Testis (tissue), 3 donors: Measurements from ENCODE around the gene SEMA4D. TPM values are rescaled to one million over a fixed set of nuclear protein-coding genes. Genes with fewer than 3 reads are reported as not detected.

ENCODE experiments used
- DNase-seq: peaks from one replicate; pipeline ENCODE4 v3.0.0-alpha.2; 2019
- H3K27ac ChIP-seq, 2 donors: fragments of 200-600 bp; sonication (generic); one replicate each; pipeline ENCODE4 v1.5.1; 2019
- H3K27me3 ChIP-seq: fragments of 200-600 bp; sonication (generic); one replicate; pipeline ENCODE4 v1.5.1; 2019
- H3K36me3 ChIP-seq: fragments of 200-600 bp; sonication (generic); one replicate; pipeline ENCODE4 v1.5.1; 2017; ENCODE audit warnings: low read depth; ENCODE audit errors: missing control alignments
- H3K4me1 ChIP-seq: fragments of 200-600 bp; sonication (generic); one replicate; pipeline ENCODE4 v1.5.1; 2019
- H3K4me3 ChIP-seq, 2 donors: fragments of 200-600 bp; sonication (generic); one replicate each; pipeline ENCODE4 v1.5.1; 2017 to 2019
- H3K9me3 ChIP-seq: fragments of 200-600 bp; sonication (generic); one replicate; pipeline ENCODE4 v1.5.1; 2017
- CTCF ChIP-seq, 3 experiments: fragments of 450-650 bp in 2 of 3; fragments of 200-600 bp in 1 of 3; sonication (generic) in 1 of 3; IDR thresholded peaks; one replicate each; pipeline ENCODE4 v1.5.1; 2016 to 2019; ENCODE audit warnings: antibody characterized with exemption in 3 of 3, mild to moderate bottlenecking in 2 of 3, moderate library complexity in 1 of 3
- POLR2A ChIP-seq: fragments of 450-650 bp; IDR thresholded peaks from one replicate; pipeline ENCODE4 v1.6.1; 2017; ENCODE audit warnings: antibody characterized with exemption, mild to moderate bottlenecking, moderate library complexity
- WGBS, 2 donors: methylation state at CpG; one replicate each; pipeline ENCODE4 v1.1.5; 2018; 5-methylcytosine and 5-hydroxymethylcytosine counted together
- intact Hi-C: fragments of 100-400 bp; cut with DNase I; formaldehyde crosslinking; loops from one replicate; pipeline ENCODE4 v1.15.1; 2023; ENCODE audit warnings: low total_unique reads
- polyA plus RNA-seq: library from polyadenylated mRNA; stranded (reverse); fragments of 350-450 nt; fragmentation: Illumina TruSeq; extraction: RNeasy Lipid Tissue Mini Kit (QIAGEN cat#74804); gene quantifications from one replicate; pipeline ENCODE4 v1.2.3, GENCODE V29; 2014; ENCODE audit warnings: low read depth, low replicate concordance; ENCODE audit not compliant: insufficient read depth
- total RNA-seq, 2 donors: library from RNA; depleted of rRNA; stranded (reverse); fragments of >200 nt; gene quantifications; one replicate each; pipeline ENCODE4 v1.2.3, GENCODE V29; 2016

SEMA4D gene
- total and polyA plus RNA-seq, 3 donors from 2014 or later: 26.2 to 53.1 (median 38.7) TPM

- WGBS, 2 donors: 77 to 79% methylated on average over 5 of the region's 5 CpGs
Observed at GRCh38 chr9:89390578-89391116, 107.3 kb downstream of the SEMA4D start.

GRCh38 chr9:89390068-89390555, 107.8 kb downstream of the SEMA4D start:
- no peak for DNase-seq
- intact Hi-C loops: no loop called here
- Histone ChIP-seq H3K36me3 (no peaks in the 10 kb centered on the region), H3K27ac (no peak overlapping the region), H3K27me3 (no peaks in the 10 kb centered on the region), H3K9me3 (no peaks in the 10 kb centered on the region), H3K4me1 (peaks cover 17% of the 10 kb centered on the region), H3K4me3 (no peak overlapping the region)
- no peak for TF ChIP-seq POLR2A
- TF ChIP-seq CTCF (IDR thresholded peaks at IDR 0.05): no peak
- WGBS, 2 donors: 64 to 79% methylated on average over 7 to 10 of the region's 10 CpGs

More at GRCh38 chr9:89390578-89391116, 107.3 kb downstream of the SEMA4D start:
- no peak for TF ChIP-seq CTCF (IDR thresholded peaks at IDR 0.05)
- TF ChIP-seq POLR2A: no peak
- Histone ChIP-seq H3K27me3 (no peaks in the 10 kb centered on the region), H3K4me1 (peaks cover 17% of the 10 kb centered on the region), H3K9me3 (no peaks in the 10 kb centered on the region), H3K4me3 (no peak overlapping the region), H3K36me3 (no peaks in the 10 kb centered on the region), H3K27ac (no peak overlapping the region)
- intact Hi-C loops: no loop called here
- no peak for DNase-seq

- Histone ChIP-seq H3K27me3 (no peaks in the 10 kb centered on the region), H3K4me1 (peaks cover 17% of the 10 kb centered on the region), H3K4me3 (no peak overlapping the region), H3K9me3 (no peaks in the 10 kb centered on the region), H3K36me3 (no peaks in the 10 kb centered on the region), H3K27ac (peak overlapping the region in 1 of 2 donors; percentile 59)
- 95% methylated on average over 12 of the region's 12 CpGs; no CpG with 5 or more reads in 1 of the 2 donors for WGBS, 2 donors
- no peak for DNase-seq
- intact Hi-C loops: no loop called here
- TF ChIP-seq CTCF (IDR thresholded peaks at IDR 0.05): no peak
- no peak for TF ChIP-seq POLR2A
Observed at GRCh38 chr9:89388868-89389177, 109.1 kb downstream of the SEMA4D start.

GRCh38 chr9:89388084-89388867, 109.6 kb downstream of the SEMA4D start:
- Histone ChIP-seq H3K4me1 (peaks cover 17% of the 10 kb centered on the region), H3K27ac (peak overlapping the region in 1 of 2 donors; percentile 59), H3K9me3 (no peaks in the 10 kb centered on the region), H3K4me3 (no peak overlapping the region), H3K36me3 (no peaks in the 10 kb centered on the region), H3K27me3 (no peaks in the 10 kb centered on the region)
- WGBS, 2 donors: 66 to 87% methylated on average over 8 to 19 of the region's 19 CpGs
- TF ChIP-seq CTCF (IDR thresholded peaks at IDR 0.05) (no peak), POLR2A (no peak)
- intact Hi-C loops: no loop called here
- DNase-seq: peak; percentile 44
